ENCODE data around the gene CHEK1.

DNA sequence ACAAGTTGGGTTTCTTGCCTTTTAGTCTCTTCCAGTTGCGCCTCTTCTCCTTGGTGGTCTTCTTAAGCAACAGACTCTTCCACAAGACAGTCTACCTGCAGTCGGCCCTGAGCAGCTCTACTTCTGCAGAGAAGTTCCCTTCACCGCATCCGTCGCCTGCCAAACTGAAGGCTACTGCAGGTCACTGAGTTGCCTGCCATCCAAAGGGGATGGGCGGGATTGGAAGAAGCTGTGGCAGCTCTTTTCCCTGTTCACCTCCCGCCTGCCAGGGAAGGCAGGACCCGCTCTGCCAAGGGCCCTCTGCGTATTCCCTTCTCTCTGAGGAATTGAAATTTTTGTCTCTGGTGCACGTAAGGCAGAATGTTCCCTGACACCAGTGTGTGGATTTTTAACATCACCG is 41.5 kb upstream of the CHEK1 start:
- TF ChIP-seq, protein P1, sequence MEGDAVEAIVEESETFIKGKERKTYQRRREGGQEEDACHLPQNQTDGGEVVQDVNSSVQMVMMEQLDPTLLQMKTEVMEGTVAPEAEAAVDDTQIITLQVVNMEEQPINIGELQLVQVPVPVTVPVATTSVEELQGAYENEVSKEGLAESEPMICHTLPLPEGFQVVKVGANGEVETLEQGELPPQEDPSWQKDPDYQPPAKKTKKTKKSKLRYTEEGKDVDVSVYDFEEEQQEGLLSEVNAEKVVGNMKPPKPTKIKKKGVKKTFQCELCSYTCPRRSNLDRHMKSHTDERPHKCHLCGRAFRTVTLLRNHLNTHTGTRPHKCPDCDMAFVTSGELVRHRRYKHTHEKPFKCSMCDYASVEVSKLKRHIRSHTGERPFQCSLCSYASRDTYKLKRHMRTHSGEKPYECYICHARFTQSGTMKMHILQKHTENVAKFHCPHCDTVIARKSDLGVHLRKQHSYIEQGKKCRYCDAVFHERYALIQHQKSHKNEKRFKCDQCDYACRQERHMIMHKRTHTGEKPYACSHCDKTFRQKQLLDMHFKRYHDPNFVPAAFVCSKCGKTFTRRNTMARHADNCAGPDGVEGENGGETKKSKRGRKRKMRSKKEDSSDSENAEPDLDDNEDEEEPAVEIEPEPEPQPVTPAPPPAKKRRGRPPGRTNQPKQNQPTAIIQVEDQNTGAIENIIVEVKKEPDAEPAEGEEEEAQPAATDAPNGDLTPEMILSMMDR (conservative IDR thresholded peaks at IDR 0.05), result no peak
- no peak for TF ChIP-seq ZFX (IDR thresholded peaks at IDR 0.05)
